Kidney capillary endothelial cell (primary cell): ENCODE data around the gene C1RL.
A peak's percentile ranks its signal among the peaks of the same experiment; 100 is the strongest.

Experiments used
- DNase-seq: peaks from one replicate; pipeline ENCODE4 v3.0.0-alpha.2; 2018; ENCODE audit warnings: low spot score

C1RL gene

DNA sequence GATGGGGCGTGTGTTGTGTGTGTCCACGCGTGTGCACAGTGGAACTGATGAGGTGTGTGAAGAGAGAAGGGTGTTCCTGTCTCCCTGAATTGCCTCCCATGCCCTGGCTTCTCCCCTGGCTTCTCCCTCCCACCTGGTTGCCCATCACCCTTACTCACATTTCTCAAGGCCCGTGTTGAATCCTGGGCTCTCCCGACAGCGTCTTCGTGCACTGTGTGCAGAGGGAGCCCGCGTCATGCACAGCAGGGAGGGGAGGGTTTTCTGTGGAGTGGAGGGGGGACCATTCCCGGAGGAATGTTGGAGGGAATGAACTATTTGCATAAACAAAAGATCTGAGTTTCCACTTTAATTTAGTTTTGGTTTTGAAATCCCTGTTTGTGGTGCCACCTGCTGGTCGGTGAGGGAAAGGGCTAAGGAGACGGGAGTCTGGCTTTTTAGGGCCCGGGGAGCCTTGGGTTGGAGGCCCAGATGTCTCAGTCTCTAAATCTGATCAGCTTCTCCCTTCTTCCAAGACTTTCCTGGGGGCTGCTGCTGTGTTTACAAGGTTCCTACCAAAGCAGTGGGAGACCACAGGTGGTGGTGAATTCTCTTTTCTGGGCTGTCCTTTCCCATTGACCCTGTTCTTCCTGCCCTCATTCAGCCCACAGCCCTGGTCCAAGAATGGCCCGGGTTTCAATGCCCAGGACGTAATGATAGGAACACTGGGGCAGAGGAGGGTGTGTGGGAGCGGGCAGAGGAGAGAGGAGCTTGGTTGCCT is 16.6 kb downstream of the C1RL start, which contains the start of gene C1R:
Gene C1R, minus strand, starts transcription at position 217 of the 757 bp plus-strand sequence. Its CDS starts 57 bp downstream, at position 160.
- DNase-seq, result peak; percentile 57

GRCh38 chr12:7091660-7092228 is 17.3 kb downstream of the C1RL start:
- no peak for DNase-seq

GRCh38 chr12:7091171-7091570 is 17.8 kb downstream of the C1RL start:
- DNase-seq, result no peak

- no peak for DNase-seq
Observed at GRCh38 chr12:7090222-7090998, 18.6 kb downstream of the C1RL start.

DNA sequence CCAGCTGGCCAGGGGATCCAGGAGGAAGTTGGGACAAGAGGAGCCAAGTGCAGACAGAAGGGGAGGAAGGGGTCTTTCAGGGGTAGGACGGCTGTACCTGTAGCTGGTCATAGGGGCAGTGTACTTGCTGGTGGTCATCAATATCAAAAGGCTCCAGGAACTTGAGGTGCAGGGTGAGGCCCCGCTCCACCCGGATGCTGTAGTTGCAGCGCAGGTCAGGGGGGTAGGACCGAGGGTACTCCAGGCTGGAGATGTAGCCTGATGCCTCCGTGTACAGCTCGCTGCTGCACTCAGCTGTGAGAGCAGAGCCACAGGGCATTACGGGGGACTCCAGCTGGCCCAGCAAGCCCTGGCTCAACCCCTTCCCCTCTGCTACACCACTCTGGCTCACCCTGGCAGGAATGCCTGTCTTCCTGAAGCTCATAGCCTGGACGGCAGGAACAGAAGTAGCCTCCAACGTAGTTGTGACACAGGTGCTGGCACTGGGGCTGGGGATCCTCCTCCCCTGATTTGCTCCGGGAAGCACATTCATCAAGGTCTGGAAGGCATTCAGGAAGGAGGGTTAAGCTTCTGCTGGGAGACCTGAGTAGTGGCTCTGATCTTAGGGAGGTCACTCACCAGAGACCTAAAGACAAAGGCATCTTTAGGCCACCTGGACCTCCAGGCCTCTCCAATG is 19.7 kb downstream of the C1RL start:
- no peak for DNase-seq

GRCh38 chr12:7083125-7083524 is 25.9 kb downstream of the C1RL start:
- DNase-seq, result no peak

- no peak for DNase-seq
Observed at GRCh38 chr12:7081037-7081436, 28.0 kb downstream of the C1RL start.

DNA sequence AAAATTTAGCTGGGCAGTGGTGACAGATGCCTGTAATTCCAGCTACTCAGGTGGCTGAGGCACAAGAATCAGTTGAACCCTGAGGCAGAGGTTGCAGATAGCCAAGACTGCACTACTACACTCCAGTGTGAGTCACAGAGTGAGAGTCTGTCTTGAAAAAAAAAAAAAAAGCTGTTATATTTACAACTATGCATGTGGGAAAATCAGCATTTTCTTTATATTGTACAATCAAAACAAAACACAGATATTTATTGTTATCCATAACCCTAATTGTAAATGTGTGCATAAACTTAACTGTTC is 29.2 kb downstream of the C1RL start:
- DNase-seq, result no peak

- no peak for DNase-seq
Observed at GRCh38 chr12:7078163-7078562, 30.9 kb downstream of the C1RL start.

DNA sequence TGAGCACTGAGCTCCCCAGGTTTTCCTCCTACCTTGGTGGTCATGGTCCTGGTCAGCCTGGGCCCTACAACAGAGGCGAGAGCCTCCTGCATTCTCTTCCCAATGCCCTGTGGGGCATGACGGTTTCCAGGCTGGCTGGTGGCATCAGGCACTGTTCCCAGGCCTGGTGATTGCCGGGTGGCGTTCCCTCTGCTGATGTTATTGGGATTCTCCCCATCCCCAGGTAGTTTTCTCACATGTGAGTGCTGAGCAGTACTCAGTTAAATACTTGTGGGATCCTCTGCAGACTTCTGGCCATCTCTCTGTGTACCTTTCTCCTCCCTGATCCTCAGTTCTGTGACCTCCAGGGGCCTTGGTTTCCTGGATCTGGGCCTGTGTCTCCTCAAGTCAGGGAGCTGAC is 32.5 kb downstream of the C1RL start:
- DNase-seq, result no peak

- no peak for DNase-seq
Observed at GRCh38 chr12:7075939-7076338, 33.1 kb downstream of the C1RL start.

GRCh38 chr12:7075518-7075917 is 33.5 kb downstream of the C1RL start:
- no peak for DNase-seq

DNA sequence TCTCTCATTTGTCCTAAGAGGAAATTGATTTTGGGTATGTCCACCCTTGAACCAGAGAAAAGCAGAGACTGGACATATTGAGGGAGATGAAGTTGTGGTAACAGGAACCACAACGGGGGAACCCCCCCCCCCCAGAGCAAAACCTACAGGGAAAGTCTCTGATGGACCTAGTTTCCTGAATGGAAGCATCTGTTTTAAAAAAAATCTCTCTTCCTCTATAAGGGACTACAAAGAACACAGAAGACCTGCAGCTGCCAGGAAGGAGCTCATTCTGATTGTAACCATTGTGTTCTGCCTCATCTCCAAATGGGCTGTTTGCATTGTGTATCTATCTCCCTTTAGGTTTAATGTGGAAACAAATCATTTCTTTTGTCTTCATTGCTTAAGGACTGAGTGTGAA is 35.1 kb downstream of the C1RL start:
- no peak for DNase-seq

GRCh38 chr12:7072554-7072953 is 36.5 kb downstream of the C1RL start:
- DNase-seq, result no peak

GRCh38 chr12:7072035-7072434 is 37.0 kb downstream of the C1RL start:
- no peak for DNase-seq

DNA sequence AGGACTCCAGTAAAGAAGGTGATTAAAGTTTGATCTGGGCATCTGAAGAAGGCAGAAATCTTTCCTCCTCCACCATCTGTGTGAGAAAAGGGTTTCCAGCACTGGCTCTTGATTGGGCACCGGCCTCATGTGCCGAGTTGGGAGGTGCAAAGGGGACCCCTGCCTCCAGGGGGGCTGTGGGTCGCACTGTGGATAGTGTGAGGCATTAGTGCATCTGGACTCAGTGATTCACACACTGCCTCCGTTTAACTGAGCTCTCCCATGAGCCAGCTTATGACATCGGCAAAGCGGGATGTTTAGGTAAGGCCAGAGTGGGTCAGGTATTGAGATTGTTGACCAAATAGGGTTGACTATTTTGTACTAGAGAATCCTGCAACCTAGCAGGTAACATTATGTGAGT is 39.6 kb downstream of the C1RL start:
- DNase-seq, result no peak

- DNase-seq, result no peak
Observed at GRCh38 chr12:7068994-7069346, 40.0 kb downstream of the C1RL start.

- no peak for DNase-seq
Observed at GRCh38 chr12:7068240-7068993, 40.6 kb downstream of the C1RL start.

DNA sequence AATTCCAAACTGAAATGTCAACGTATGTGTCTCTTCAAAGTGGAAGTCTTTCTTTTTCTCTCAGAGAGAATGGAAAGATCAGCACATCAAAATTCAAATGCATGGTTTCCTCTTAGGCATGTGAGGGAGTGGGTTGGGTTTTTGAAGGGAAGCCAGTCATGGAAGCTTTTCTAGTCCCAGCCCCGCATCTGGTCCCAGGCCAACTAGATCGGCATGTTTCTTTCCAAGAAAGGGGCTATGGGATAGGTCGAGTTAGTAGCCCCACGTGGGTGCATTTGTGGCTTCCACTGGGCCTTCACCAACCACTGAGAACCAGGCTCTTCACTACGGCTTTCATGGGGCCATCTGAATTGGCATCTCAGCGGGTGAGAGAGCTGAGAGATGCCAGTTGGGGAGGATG is 41.9 kb downstream of the C1RL start:
- no peak for DNase-seq

GRCh38 chr12:7066596-7066995 is 42.4 kb downstream of the C1RL start:
- no peak for DNase-seq

GRCh38 chr12:7065073-7065623 is 43.9 kb downstream of the C1RL start:
- DNase-seq, result no peak

- no peak for DNase-seq
Observed at GRCh38 chr12:7064516-7064915, 44.5 kb downstream of the C1RL start.
